Pancreas (tissue), 10 donors: Measurements from ENCODE around the gene VAV2. TPM values are rescaled to one million over a fixed set of nuclear protein-coding genes. Genes with fewer than 3 reads are reported as not detected.

ENCODE experiments used
- ATAC-seq, 4 donors: fragments of 200-7000 bp; cut with Tn5 transposase; one replicate each; pipeline versions ENCODE4 v1.8.0 to v1.9.1; 2020; ENCODE audit warnings: mild to moderate bottlenecking in 4 of 4, moderate library complexity in 4 of 4
- DNase-seq, 6 donors: peaks; one replicate each; pipeline ENCODE4 v3.0.0-alpha.2; 2020
- FAIRE-seq: peaks from 2 replicates; lab custom pipeline; 2012; peaks lifted over from hg19 to GRCh38; lab: Jason Lieb, UNC
- H3K27ac ChIP-seq, 4 donors: fragments of 200-600 bp; sonication (generic); 1 replicate in 3 of 4; 2 replicates in 1 of 4; pipeline versions ENCODE4 v1.5.0 to v1.8.0; 2020
- H3K27me3 ChIP-seq, 4 donors: fragments of 200-600 bp; one replicate each; pipeline ENCODE4 v1.8.0; 2021
- H3K36me3 ChIP-seq, 3 donors: fragments of 200-600 bp; sonication (generic) in 1 of 3; one replicate each; pipeline versions ENCODE4 v1.5.0 to v1.8.0; 2020 to 2021
- H3K4me1 ChIP-seq, 3 donors: fragments of 200-600 bp; one replicate each; pipeline ENCODE4 v1.8.0; 2021
- H3K4me3 ChIP-seq, 4 donors: fragments of 200-600 bp; sonication (generic) in 2 of 4; one replicate each; pipeline versions ENCODE4 v1.5.0 to v1.8.0; 2020 to 2021
- H3K9me3 ChIP-seq, 4 donors: fragments of 200-600 bp; one replicate each; pipeline ENCODE4 v1.8.0; 2021
- WGBS, 2 donors: extraction: QIAGEN DNeasy Blood & Tissue Kit; methylation state at CpG; one replicate each; pipeline ENCODE4 v1.1.7; 2013; 5-methylcytosine and 5-hydroxymethylcytosine counted together
- intact Hi-C, 3 donors: fragments of 100-400 bp; cut with DNase I; formaldehyde crosslinking; loops; one replicate each; pipeline versions ENCODE4 v1.11.1 to v1.14.2; 2022
- polyA plus RNA-seq, 2 donors: library from polyadenylated mRNA; stranded (reverse); fragments of 200-250 nt; gene quantifications; one replicate each; pipeline ENCODE4 v1.2.3, GENCODE V29; 2013
- total RNA-seq, 6 donors: library from RNA; stranded (reverse); fragmentation: NEBNext Ultra II Directional in 4 of 6; extraction: Animal tissue kit (Norgen Biotek cat#: 25700) in 4 of 6; gene quantifications; one replicate each; pipeline versions ENCODE4 v1.2.1 to v1.2.4, GENCODE V29; 2021 to 2023
- TF ChIP-seq, protein P1 (sequence below), 4 donors: fragments of 200-600 bp; sonication (generic) in 3 of 4; IDR thresholded peaks; one replicate each; pipeline versions ENCODE4 v1.5.0 to v1.8.0; 2021; ENCODE audit warnings: antibody characterized with exemption in 4 of 4
- donor health status: healthy with polysubstance abuse.
- donor health status: DM: no; HTN: no; CAD: no; lungs with moderate emphysema.
- donor health status: DM: no; HTN: no; CAD: no.
- donor health status: control.
- donor health status: control.
- donor health status: Bipolar disorder and iron deficiency.
- donor health status: DM: yes; HTN: yes; CAD: no.
- donor health status: DM: no; HTN: no; CAD: no.
- donor health status: DM: no; HTN: no; CAD: no.
- donor health status: DM: yes; HTN: yes; CAD: no.

VAV2 gene
- total and polyA plus RNA-seq, 8 donors = 20.5 to 41.0 (median 33.6) TPM

DNA sequence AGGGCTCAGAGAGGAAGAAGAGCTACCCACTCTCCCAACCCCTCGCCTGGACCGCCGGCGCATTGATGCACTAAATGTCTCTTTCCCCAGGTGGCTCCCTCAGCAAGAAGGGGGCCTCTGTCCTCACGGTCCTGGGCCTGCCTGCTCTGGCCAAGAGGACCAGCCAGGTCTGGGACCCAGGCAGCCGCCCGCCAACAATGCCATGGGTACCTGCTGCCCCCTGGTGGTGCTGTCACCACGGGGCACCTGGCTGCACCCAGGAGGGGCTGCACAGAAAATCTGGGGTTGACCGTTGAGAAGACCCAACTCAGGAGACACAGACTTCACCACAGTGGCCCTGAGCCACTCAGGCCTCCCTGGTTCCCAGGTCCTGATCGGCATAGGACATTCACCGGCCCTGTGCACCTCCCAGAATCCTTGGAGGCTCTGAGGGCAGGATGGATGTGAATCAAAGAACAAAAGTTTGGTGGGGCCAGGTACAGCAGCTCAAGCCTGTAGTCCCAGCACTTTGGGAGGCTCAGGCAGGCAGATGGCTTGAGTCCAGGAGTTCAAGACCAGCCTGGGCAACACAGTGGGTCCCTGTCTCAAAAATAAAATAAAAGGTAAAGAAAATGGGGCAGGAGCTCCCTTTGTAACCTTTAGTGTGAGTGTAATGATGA is 2.4 kb upstream of the VAV2 start:
- no peak for FAIRE-seq
- WGBS, 2 donors = 3 to 6% methylated on average over 11 of the region's 11 CpGs
- ATAC-seq = peak; percentile 35 to 60 (median 49)

DNA sequence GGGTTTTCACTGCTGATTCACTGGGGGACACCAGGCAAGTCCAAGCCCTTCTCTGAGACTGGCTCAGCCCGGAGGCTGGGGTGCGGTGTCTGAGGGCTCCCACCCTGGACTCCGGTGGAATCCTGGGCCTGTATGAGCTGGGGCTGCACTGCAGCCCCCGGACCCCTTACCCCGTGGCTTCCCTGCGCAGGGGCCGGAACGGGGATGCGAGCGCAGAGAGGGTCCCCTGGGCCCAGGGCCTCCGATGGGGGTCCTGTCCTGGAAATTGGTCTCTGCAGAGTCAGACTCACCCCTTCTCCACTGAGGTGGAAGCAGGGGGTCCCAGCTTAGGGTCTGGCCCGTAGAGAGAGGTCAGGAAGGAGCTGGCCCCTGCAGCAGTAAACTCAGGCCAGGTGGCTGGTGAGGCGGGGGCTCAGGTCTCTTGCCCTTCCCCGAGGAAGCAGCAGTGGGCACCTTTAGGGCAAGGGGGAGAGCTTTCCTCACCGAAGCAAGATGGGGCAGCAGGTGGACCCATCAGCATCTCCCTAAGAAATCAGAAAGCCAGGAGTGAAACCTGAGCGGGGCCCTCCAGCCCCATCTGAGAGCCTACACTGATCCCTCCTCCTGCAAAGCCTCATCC is 1.6 kb upstream of the VAV2 start:
- Histone ChIP-seq H3K36me3 (no peaks in the 10 kb centered on the region), H3K27ac (peak overlapping the region in 3 of 4 donors; percentile 84 to 91 (median 87)), H3K27me3 (no peaks in the 10 kb centered on the region), H3K9me3 (no peaks in the 10 kb centered on the region), H3K4me3 (peak overlapping the region in 3 of 4 donors; percentile 68 to 80 (median 74)), H3K4me1 (peaks cover 9 to 20% (median 19%) of the 10 kb centered on the region in 3 donors)
- WGBS, 2 donors = 68 to 71% methylated on average over 16 of the region's 16 CpGs
- FAIRE-seq (no peak), ATAC-seq (no peak), DNase-seq (peak in 1 of 6 donors; percentile 84)
- TF ChIP-seq, protein P1, sequence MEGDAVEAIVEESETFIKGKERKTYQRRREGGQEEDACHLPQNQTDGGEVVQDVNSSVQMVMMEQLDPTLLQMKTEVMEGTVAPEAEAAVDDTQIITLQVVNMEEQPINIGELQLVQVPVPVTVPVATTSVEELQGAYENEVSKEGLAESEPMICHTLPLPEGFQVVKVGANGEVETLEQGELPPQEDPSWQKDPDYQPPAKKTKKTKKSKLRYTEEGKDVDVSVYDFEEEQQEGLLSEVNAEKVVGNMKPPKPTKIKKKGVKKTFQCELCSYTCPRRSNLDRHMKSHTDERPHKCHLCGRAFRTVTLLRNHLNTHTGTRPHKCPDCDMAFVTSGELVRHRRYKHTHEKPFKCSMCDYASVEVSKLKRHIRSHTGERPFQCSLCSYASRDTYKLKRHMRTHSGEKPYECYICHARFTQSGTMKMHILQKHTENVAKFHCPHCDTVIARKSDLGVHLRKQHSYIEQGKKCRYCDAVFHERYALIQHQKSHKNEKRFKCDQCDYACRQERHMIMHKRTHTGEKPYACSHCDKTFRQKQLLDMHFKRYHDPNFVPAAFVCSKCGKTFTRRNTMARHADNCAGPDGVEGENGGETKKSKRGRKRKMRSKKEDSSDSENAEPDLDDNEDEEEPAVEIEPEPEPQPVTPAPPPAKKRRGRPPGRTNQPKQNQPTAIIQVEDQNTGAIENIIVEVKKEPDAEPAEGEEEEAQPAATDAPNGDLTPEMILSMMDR (IDR thresholded peaks at IDR 0.05) = no peak
- intact Hi-C loops = loop anchor here in 2 of 3 donors (10.0 kb wide), 2 partner anchors 199 to 459 kb away; partner anchors contain the start of gene ADAMTSL2 (in 1 of the 2)

More for the DNA sequence above, 2.4 kb upstream of the VAV2 start:
- intact Hi-C loops = loop anchor here (5.0 to 10.0 kb wide), 4 partner anchors 200 to 460 kb away; partner anchors contain the start of gene ADAMTSL2 (in 1 of the 3)
- H3K36me3 ChIP-seq = no peaks in the 10 kb centered on the region
- DNase-seq = peak; percentile 66 to 95 (median 86)
- H3K27me3 ChIP-seq = no peaks in the 10 kb centered on the region
- H3K27ac ChIP-seq = no peak overlapping the region
- H3K4me3 ChIP-seq = no peak overlapping the region
- no peaks in the 10 kb centered on the region for H3K9me3 ChIP-seq
- H3K4me1 ChIP-seq = peaks cover 9 to 19% (median 17%) of the 10 kb centered on the region in 3 donors
- TF ChIP-seq, protein P1 (IDR thresholded peaks at IDR 0.05) = peak; percentile 96 to 99 (median 98)

DNA sequence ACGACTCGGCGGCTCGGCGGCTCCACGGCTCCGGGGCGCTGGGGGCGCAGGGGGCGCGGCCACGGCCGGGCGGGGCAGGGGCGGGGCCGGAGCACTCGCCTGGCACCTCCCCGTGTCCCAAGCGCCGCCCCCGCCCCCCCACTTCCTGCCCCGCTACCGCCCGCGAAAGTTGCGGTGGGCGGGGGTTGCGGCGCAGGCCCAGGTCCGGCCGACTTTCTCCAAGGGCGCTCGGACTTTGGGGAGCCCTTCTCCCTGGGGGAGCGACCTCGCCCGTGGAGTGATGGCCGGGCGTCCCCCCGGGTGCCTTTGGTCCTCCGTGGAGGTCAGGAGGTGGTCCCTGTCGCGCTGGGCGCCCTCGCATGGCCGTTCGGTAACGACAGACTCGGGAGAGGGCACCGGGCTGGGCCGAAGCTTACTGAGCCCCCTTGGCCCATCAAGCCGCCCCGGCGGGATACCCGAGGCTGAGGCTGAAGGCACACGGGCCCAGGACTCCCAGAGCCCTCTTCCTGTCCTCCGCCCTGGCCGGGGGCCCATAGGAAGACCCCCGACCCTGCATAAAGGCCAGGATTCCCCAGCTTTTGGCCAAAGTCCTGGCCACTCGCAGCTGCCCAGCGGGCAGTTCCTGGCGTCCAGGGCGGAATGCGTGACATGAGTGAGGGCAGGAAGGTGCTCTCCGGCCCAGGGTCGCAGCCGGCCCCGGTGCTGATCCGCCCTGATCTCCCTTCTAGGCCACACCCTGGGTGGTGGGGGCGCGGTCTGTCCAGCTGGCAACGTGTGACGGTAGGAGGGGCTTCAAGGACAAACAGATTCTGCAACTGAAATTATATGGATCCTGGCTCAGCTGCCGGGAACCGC is 883 bp upstream of the VAV2 start:
- FAIRE-seq = no peak
- no peaks in the 10 kb centered on the region for H3K9me3 ChIP-seq
- H3K27me3 ChIP-seq = no peaks in the 10 kb centered on the region
- ATAC-seq = peak; percentile 63 to 77 (median 68)
- H3K27ac ChIP-seq = peak overlapping the region; percentile 84 to 91 (median 89)
- intact Hi-C loops = loop anchor here in 2 of 3 donors (10.0 kb wide), 2 partner anchors 198 to 458 kb away; partner anchors contain the start of gene ADAMTSL2 (in 1 of the 2)
- TF ChIP-seq, protein P1 (IDR thresholded peaks at IDR 0.05) = no peak
- no peaks in the 10 kb centered on the region for H3K36me3 ChIP-seq
- H3K4me3 ChIP-seq = peak overlapping the region; percentile 67 to 80 (median 71)
- peak; percentile 80 to 93 (median 86) for DNase-seq
- 0 to 1% methylated on average over 58 to 74 of the region's 74 CpGs for WGBS, 2 donors
- peaks cover 9 to 23% (median 20%) of the 10 kb centered on the region in 3 donors for H3K4me1 ChIP-seq

DNA sequence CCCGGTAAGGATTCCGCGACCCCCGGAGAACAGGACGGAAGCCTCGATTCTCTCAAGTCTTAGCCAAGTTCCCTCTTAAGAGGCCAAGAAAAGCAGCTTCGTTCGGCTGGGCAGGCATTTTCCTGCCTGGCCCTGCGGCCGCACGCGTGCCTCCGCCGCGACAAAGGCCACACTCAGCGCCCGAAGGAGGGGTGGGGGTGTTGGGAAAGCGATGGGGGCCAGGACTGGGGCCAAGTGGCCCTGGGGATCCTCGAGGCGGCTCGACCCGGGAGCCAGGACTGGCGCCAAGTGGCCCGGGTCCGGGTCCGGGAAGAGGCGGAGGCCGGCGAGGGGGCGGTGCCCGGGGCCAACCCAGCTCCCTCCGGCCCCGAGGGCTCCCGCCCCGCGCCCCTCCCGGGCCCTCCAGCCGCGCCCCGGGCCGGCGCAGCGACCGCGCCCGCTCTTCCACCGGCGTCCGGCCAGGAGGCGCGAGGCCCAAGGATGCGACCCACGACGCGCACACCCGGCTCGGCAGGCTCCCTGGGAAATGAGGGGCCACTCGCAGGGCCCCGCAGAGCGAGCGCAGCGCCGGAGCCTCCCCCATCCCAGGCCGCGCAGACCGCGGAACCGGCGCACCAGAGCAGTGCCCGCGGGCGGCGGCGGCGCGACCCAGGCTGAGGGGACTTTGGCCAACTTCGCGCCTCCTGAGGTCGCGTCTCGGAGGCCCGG is 756 bp downstream of the VAV2 start:
- DNase-seq (peak in 5 of 6 donors; percentile 49 to 83 (median 71)), FAIRE-seq (no peak), ATAC-seq (peak; percentile 10 to 24 (median 13))
- WGBS, 2 donors = 1% methylated on average over 53 to 82 of the region's 82 CpGs
- Histone ChIP-seq H3K27me3 (no peaks in the 10 kb centered on the region), H3K9me3 (no peaks in the 10 kb centered on the region), H3K4me1 (peaks cover 9 to 23% (median 20%) of the 10 kb centered on the region in 3 donors), H3K36me3 (no peaks in the 10 kb centered on the region), H3K4me3 (peak overlapping the region; percentile 68 to 80 (median 74)), H3K27ac (peak overlapping the region; percentile 84 to 91 (median 87))
- intact Hi-C loops = loop anchor here in 2 of 3 donors (10.0 kb wide), 2 partner anchors 197 to 457 kb away; partner anchors contain the start of gene ADAMTSL2 (in 1 of the 2)
- TF ChIP-seq, protein P1 (IDR thresholded peaks at IDR 0.05) = no peak
